CD4-positive, alpha-beta memory T cell (primary cell): Measurements from ENCODE around the gene ART5. TPM values are rescaled to one million over a fixed set of nuclear protein-coding genes. Genes with fewer than 3 reads are reported as not detected.
"Not testable (repeated sequence)": the region's sequence is repeated elsewhere in the genome, so short reads cannot be mapped to it uniquely, and the experiment has no call there.

Experiments
- CTCF ChIA-PET: fragments of 350-600 bp; sonication (Branson Sonifier 250); formaldehyde crosslinking; loops from one replicate; lab custom pipeline; 2021; ENCODE audit warnings: inconsistent platforms; ENCODE audit not compliant: partially characterized antibody; lab: Charles Lee
- POLR2A ChIA-PET: fragments of 350-600 bp; sonication (Branson Sonifier 250); formaldehyde crosslinking; loops from one replicate; lab custom pipeline; 2021; ENCODE audit not compliant: partially characterized antibody; lab: Charles Lee
- DNase-seq, 5 donors: peaks; one replicate each; pipeline versions ENCODE4 v3.0.0 to v3.0.0-alpha.2; 2020 to 2022; ENCODE audit warnings: mixed read lengths in 1 of 5
- H3K27ac ChIP-seq: one replicate; pipeline ENCODE4 v1.7.0; 2013; ENCODE audit warnings: low read depth, low read length
- H3K27me3 ChIP-seq: 2 replicates; pipeline ENCODE4 v1.7.0; 2013; ENCODE audit warnings: mild to moderate bottlenecking, low read length, moderate library complexity; ENCODE audit not compliant: insufficient read depth
- H3K36me3 ChIP-seq: 2 replicates; pipeline ENCODE4 v1.7.0; 2013; ENCODE audit warnings: mild to moderate bottlenecking, low read length, moderate library complexity; ENCODE audit not compliant: insufficient read depth
- H3K4me1 ChIP-seq: 2 replicates; pipeline ENCODE4 v1.7.0; 2013; ENCODE audit warnings: mild to moderate bottlenecking, low read length, moderate library complexity; ENCODE audit not compliant: insufficient read depth
- H3K4me3 ChIP-seq, 2 donors: one replicate each; pipeline ENCODE4 v1.7.0; 2013; ENCODE audit warnings: low read length in 2 of 2, mild to moderate bottlenecking in 1 of 2
- H3K9me3 ChIP-seq, 2 donors: one replicate each; pipeline ENCODE4 v1.7.0; 2013; ENCODE audit warnings: low read length in 2 of 2, control low read depth in 1 of 2; ENCODE audit not compliant: control insufficient read depth in 1 of 2
- H3K27ac Mint-ChIP-seq, 7 donors: one replicate each; pipeline ENCODE4 v1.8.0; 2020 to 2021; ENCODE audit warnings: mixed read lengths in 7 of 7, mild to moderate bottlenecking in 6 of 7, inconsistent platforms in 3 of 7, moderate library complexity in 3 of 7
- H3K27me3 Mint-ChIP-seq, 2 donors: one replicate each; pipeline ENCODE4 v1.8.0; 2020 to 2021; ENCODE audit warnings: mixed read lengths in 2 of 2
- H3K36me3 Mint-ChIP-seq, 2 donors: one replicate each; pipeline ENCODE4 v1.8.0; 2020 to 2021; ENCODE audit warnings: mixed read lengths in 2 of 2, inconsistent platforms in 1 of 2, mild to moderate bottlenecking in 1 of 2
- H3K4me1 Mint-ChIP-seq, 4 donors: one replicate each; pipeline ENCODE4 v1.8.0; 2020 to 2021; ENCODE audit warnings: mixed read lengths in 4 of 4, mild to moderate bottlenecking in 1 of 4
- H3K4me3 Mint-ChIP-seq, 8 donors: one replicate each; pipeline ENCODE4 v1.8.0; 2020 to 2021; ENCODE audit warnings: mixed read lengths in 8 of 8, mild to moderate bottlenecking in 7 of 8, moderate library complexity in 6 of 8, inconsistent platforms in 3 of 8
- H3K9me3 Mint-ChIP-seq, 8 donors: one replicate each; pipeline ENCODE4 v1.8.0; 2020 to 2021; ENCODE audit warnings: mixed read lengths in 8 of 8, mild to moderate bottlenecking in 5 of 8, inconsistent platforms in 3 of 8, moderate library complexity in 1 of 8
- intact Hi-C: fragments of 100-400 bp; cut with micrococcal nuclease; formaldehyde crosslinking; loops from one replicate; pipeline ENCODE4 v1.15.1; 2023
- polyA plus RNA-seq, 2 donors: library from polyadenylated mRNA; unstranded; fragments of 300-500 nt; fragmentation: Illumina TruSeq; gene quantifications; one replicate each; pipeline ENCODE4 v1.2.3, GENCODE V29; 2021
- total RNA-seq, 2 experiments: library from RNA; stranded (reverse); gene quantifications; one replicate each; pipeline ENCODE4 v1.2.3, GENCODE V29; 2021

Gene ART5
- total and polyA plus RNA-seq, 4 experiments from 2014 or later = not detected

- H3K27me3 Mint-ChIP-seq = peaks cover under 1 to 13% of the 10 kb centered on the region in 2 donors
- H3K9me3 Mint-ChIP-seq, H3K4me3 Mint-ChIP-seq, POLR2A ChIA-PET, H3K4me3 ChIP-seq, DNase-seq, H3K4me1 ChIP-seq, H3K9me3 ChIP-seq, H3K27me3 ChIP-seq, H3K27ac ChIP-seq, intact Hi-C loops, H3K36me3 Mint-ChIP-seq, H3K4me1 Mint-ChIP-seq, H3K36me3 ChIP-seq, H3K27ac Mint-ChIP-seq: not testable (repeated sequence)
- CTCF ChIA-PET = interaction anchor here (1.6 kb wide), 1 partner anchor 20 kb away, joined by 3 read pairs; no protein-coding TSS in a partner anchor
Measured at GRCh38 chr11:3590193-3590592, 51.6 kb downstream of the ART5 start.

- H3K4me3 Mint-ChIP-seq, H3K4me1 ChIP-seq, H3K9me3 ChIP-seq, H3K27ac Mint-ChIP-seq, H3K4me1 Mint-ChIP-seq, DNase-seq, intact Hi-C loops, POLR2A ChIA-PET, H3K4me3 ChIP-seq, H3K27me3 ChIP-seq, H3K9me3 Mint-ChIP-seq, H3K36me3 Mint-ChIP-seq, H3K36me3 ChIP-seq, H3K27ac ChIP-seq: not testable (repeated sequence)
- CTCF ChIA-PET = interaction anchor here (1.6 kb wide), 1 partner anchor 21 kb away, joined by 3 read pairs; no protein-coding TSS in a partner anchor
- H3K27me3 Mint-ChIP-seq = peaks cover 3 to 18% of the 10 kb centered on the region in 2 donors
Measured at GRCh38 chr11:3588776-3589175, 53.0 kb downstream of the ART5 start.

Other genes with a start within 250 kb of the ART5 start
- gene ART1, start 3.1 kb upstream of the ART5 start, total RNA-seq = not detected
- not detected for gene ART1, start 3.1 kb upstream of the ART5 start, polyA plus RNA-seq
- 1 to 10 TPM; 4.6 to 5.5 TPM for gene CHRNA10, start 29.4 kb upstream of the ART5 start, total RNA-seq
- under 1 TPM in 1 of 2 donors, not detected in 1; 0.11 TPM for gene CHRNA10, start 29.4 kb upstream of the ART5 start, polyA plus RNA-seq
- 100 to 1,000 TPM; 109 to 112 TPM for gene NUP98, start 155.6 kb upstream of the ART5 start, total RNA-seq
- gene NUP98, start 155.6 kb upstream of the ART5 start, polyA plus RNA-seq = 10 to 100 TPM; 31.9 to 51.8 TPM
- 10 to 100 TPM; 18.4 to 20.7 TPM for gene PGAP2, start 166.6 kb upstream of the ART5 start, total RNA-seq
- 10 to 100 TPM; 16.2 to 18.6 TPM for gene PGAP2, start 166.6 kb upstream of the ART5 start, polyA plus RNA-seq
- gene RHOG, start 199.0 kb upstream of the ART5 start, total RNA-seq = 100 to 1,000 TPM in 1 of 2 experiments, 10 to 100 TPM in 1; 99.4 to 103 TPM
- gene RHOG, start 199.0 kb upstream of the ART5 start, polyA plus RNA-seq = 100 to 1,000 TPM; 124 to 228 TPM
- gene STIM1, start 213.7 kb upstream of the ART5 start, total RNA-seq = 10 to 100 TPM; 87.1 to 87.4 TPM
- gene STIM1, start 213.7 kb upstream of the ART5 start, polyA plus RNA-seq = 10 to 100 TPM; 27.7 to 43.8 TPM